Measurements from ENCODE around the gene FAT1.

Gene FAT1

DNA sequence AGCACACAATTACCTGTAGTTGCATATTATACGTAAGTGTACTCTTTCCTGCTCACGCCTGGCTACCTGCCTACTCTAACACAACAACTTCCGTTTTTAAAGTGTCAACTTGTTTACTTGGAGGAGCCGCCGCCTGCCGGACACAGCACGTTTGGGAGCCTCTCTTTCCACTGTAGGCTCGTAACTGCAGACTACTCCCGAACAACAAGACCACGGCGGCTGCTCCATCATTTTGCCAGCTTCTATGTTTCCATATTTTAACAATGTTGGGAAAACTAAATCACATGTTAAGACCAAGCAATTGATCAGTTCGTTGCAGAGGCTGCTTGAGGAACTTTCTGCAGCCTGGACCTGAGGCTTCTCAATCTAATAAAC, 169.1 kb downstream of the FAT1 start:
- peak overlapping the region in 1 of 2 donors; percentile 26 for H3K4me3 ChIP-seq (replicated peaks in 1 of 2; ENCODE audit: low read depth in 2 of 2, low read length in 2 of 2)
- DNase-seq (ENCODE audit: low read depth in 2 of 2), result peak; percentile 32 to 36

DNA sequence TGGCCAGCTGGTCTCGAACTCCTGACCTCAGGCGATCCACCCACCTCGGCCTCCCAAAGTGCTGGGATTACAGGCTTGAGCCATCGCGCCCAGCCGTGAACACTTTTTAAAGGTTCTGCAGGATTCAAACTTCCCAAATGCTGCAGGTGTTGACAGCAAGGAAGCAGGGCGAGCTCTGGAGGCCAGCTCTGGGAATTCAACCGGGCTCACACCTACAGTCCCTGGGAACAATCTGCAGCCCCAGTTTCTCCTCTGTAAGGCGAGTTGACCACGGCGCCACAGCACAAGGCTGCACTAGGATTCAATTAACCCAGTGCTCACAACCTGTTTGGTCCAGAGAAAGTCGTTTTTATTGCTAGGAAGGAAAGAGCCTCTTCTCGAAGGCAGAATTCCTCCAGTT, 169.9 kb downstream of the FAT1 start:
- no peak overlapping the region for H3K4me3 ChIP-seq (replicated peaks in 1 of 2; ENCODE audit: low read depth in 2 of 2, low read length in 2 of 2)
- no peak for DNase-seq (ENCODE audit: low read depth in 2 of 2)
- TF ChIP-seq, protein P1, sequence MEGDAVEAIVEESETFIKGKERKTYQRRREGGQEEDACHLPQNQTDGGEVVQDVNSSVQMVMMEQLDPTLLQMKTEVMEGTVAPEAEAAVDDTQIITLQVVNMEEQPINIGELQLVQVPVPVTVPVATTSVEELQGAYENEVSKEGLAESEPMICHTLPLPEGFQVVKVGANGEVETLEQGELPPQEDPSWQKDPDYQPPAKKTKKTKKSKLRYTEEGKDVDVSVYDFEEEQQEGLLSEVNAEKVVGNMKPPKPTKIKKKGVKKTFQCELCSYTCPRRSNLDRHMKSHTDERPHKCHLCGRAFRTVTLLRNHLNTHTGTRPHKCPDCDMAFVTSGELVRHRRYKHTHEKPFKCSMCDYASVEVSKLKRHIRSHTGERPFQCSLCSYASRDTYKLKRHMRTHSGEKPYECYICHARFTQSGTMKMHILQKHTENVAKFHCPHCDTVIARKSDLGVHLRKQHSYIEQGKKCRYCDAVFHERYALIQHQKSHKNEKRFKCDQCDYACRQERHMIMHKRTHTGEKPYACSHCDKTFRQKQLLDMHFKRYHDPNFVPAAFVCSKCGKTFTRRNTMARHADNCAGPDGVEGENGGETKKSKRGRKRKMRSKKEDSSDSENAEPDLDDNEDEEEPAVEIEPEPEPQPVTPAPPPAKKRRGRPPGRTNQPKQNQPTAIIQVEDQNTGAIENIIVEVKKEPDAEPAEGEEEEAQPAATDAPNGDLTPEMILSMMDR (IDR thresholded peaks at IDR 0.05; ENCODE audit: low read depth, low read length), result no peak

More for the DNA sequence above, 169.1 kb downstream of the FAT1 start:
- TF ChIP-seq, protein P1 (IDR thresholded peaks at IDR 0.05; ENCODE audit: low read depth, low read length), result peak; percentile 34

DNA sequence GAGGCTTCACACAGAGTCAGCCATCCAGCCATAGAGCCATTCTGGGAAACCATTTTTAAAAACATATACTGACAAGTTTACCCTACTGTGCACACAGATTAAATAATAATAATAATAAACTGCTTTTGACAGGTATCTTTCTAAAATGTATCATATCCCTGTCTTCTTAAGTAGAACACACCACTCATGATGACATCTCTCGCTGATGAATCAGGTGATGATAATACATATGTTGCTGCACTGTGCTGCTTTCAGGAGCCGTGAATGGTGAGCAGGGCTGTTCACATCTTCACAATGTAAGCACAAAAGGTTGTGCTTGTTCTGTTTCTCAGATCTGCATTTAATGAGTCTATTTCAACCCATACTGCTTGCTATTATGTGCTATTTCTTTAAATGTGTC, 171.8 kb downstream of the FAT1 start:
- TF ChIP-seq, protein P1 (IDR thresholded peaks at IDR 0.05; ENCODE audit: low read depth, low read length), result no peak
- no peak for DNase-seq (ENCODE audit: low read depth in 2 of 2)
- H3K4me3 ChIP-seq (replicated peaks in 1 of 2; ENCODE audit: low read depth in 2 of 2, low read length in 2 of 2), result no peak overlapping the region

DNA sequence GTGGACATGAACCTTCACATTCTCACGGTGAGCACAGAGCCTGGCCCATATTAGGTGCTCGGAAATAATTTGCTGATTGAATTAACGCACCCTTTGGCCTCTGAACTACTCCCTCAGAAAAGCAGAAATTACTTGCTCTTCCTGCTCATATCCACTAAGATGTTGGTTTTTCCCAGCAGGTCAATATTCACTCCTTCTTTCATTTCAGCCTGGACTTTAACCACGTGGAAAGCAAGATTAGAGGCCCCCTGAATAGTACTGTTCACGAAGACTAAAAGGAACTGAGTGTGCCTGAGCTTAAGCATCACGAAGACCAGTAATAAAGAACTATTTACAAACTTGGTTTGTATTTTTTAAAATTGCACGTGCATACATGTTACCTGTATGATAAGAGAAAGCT, 178.2 kb downstream of the FAT1 start:
- H3K4me3 ChIP-seq (replicated peaks in 1 of 2; ENCODE audit: low read depth in 2 of 2, low read length in 2 of 2), result no peak overlapping the region
- TF ChIP-seq, protein P1 (IDR thresholded peaks at IDR 0.05; ENCODE audit: low read depth, low read length), result no peak
- DNase-seq (ENCODE audit: low read depth in 2 of 2), result no peak

DNA sequence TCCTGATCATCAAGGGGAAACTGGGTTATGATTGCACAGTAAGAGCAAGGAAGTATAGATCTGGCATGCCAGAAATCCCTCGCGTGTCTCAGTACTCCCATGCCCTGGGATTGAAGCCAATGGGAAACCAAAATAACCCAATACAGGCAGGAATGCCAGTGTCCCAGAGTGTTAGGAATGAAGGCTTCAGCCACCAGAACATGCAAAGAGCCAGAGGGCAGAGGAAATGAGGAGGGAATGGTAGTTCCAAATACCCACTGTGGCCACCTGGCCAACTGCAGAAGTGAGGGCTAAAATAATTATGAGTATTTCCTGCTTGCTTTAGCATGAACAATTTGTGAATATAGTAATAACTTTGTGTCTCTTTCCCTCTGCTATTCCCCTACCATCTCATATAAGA, 180.4 kb downstream of the FAT1 start:
- TF ChIP-seq, protein P1 (IDR thresholded peaks at IDR 0.05; ENCODE audit: low read depth, low read length), result no peak
- DNase-seq (ENCODE audit: low read depth in 2 of 2), result no peak
- no peak overlapping the region for H3K4me3 ChIP-seq (replicated peaks in 1 of 2; ENCODE audit: low read depth in 2 of 2, low read length in 2 of 2)

DNA sequence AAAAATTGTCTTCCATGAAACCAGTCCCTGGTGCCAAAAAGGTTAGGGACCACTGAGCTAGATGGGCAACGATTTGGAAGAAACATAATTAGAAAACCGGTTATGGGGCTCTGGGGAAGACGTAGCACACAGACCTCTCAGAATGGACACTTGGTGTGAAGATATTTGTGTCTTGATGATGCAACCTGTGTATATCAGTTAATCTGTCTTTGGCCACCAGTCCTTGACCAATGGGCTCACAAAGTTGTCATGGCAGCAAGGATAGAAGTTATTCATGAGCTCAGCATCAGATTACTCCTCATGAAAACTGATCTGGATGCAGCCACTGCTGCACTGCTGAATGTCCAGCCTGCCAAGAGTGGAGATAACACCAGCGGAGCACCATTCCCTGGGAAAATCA, 181.9 kb downstream of the FAT1 start:
- TF ChIP-seq, protein P1 (IDR thresholded peaks at IDR 0.05; ENCODE audit: low read depth, low read length), result no peak
- no peak for DNase-seq (ENCODE audit: low read depth in 2 of 2)
- no peak overlapping the region for H3K4me3 ChIP-seq (replicated peaks in 1 of 2; ENCODE audit: low read depth in 2 of 2, low read length in 2 of 2)

DNA sequence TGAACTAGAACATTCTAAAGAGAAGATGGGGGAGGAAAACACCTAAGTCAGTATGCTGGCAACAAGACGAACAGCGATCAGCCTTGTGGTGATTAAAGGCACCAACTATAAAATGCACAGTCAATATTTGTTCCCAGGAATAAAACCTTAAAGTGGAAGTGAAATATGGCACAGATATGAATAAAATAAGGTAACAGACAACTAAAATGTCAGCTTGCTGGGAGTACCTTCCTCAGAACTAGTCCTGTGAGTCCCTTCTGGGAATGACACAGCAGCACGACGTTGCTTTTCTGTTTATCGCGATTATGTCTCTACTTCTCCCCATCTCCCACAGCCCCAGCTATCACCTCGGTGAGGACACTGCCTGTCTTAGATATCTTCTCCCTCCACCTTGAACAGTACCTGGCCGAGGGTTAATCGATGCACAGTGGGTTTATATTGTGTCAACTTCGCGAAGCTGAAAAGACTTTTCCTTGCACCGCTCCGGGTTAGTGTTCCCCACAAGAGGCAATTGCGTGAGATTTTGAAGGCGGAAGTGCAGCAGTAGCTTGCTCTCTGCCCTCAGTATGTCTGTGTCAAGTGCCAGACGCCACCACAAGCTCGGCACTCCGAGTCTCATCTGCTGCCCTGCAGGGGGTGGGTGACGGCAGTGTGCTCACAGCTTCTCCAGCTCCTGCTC, 185.7 kb downstream of the FAT1 start:
- H3K4me3 ChIP-seq (replicated peaks in 1 of 2; ENCODE audit: low read depth in 2 of 2, low read length in 2 of 2), result no peak overlapping the region
- DNase-seq (ENCODE audit: low read depth in 2 of 2), result no peak
- TF ChIP-seq, protein P1 (IDR thresholded peaks at IDR 0.05; ENCODE audit: low read depth, low read length), result no peak
